ENCODE results near the gene RABAC1. TPM values are rescaled to one million over a fixed set of nuclear protein-coding genes. Genes with fewer than 3 reads are reported as not detected.

The RABAC1 gene
- total and polyA plus RNA-seq, 2 of the 13 experiments (the other 11 are each of a cell fraction or from before 2014, with no cell fraction given) = 37.4 to 74.0 TPM

DNA sequence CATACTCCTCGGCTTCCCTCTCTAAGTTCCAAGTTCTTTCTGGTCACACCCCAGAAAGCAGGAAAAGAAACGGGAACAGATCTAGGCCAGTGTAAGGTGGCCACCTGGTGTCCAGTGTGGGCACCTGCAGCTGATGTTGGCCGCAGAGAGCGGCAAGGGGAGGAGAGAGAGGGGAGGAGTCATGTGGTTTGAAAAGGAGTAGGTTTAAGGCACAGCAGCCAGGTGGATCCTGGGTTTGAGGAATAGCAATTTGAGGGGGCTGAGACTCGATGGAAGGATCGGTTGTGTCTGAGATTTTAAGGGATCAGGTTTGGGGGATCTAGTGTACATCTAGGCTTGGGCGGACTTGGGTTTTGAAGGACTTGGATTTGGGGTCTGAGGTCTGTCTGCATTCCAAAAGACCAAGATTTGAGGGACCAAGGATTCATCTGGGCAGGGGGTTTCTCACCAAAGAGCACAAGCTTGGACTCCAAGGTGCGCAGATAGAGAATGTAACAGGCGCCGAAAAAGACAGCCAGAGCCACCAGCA is 1.2 kb downstream of the RABAC1 start (continued):
- TF ChIP-seq, protein P1, sequence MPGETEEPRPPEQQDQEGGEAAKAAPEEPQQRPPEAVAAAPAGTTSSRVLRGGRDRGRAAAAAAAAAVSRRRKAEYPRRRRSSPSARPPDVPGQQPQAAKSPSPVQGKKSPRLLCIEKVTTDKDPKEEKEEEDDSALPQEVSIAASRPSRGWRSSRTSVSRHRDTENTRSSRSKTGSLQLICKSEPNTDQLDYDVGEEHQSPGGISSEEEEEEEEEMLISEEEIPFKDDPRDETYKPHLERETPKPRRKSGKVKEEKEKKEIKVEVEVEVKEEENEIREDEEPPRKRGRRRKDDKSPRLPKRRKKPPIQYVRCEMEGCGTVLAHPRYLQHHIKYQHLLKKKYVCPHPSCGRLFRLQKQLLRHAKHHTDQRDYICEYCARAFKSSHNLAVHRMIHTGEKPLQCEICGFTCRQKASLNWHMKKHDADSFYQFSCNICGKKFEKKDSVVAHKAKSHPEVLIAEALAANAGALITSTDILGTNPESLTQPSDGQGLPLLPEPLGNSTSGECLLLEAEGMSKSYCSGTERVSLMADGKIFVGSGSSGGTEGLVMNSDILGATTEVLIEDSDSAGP (CRISPR knock-in tag; IDR thresholded peaks at IDR 0.05; ENCODE audit: borderline replicate concordance) = no peak
- peak; percentile 11; the same call in 1 of the 2 replicates for TF ChIP-seq MED1 (CRISPR knock-in tag; IDR thresholded peaks at IDR 0.05)
- no peak for TF ChIP-seq RFXANK (CRISPR knock-in tag; IDR thresholded peaks at IDR 0.05)
- TF ChIP-seq SIN3B (IDR thresholded peaks at IDR 0.05; ENCODE audit: low read length) = no peak
- no peak for TF ChIP-seq STAT5B (CRISPR knock-in tag; IDR thresholded peaks at IDR 0.05)
- TF ChIP-seq, protein P2, sequence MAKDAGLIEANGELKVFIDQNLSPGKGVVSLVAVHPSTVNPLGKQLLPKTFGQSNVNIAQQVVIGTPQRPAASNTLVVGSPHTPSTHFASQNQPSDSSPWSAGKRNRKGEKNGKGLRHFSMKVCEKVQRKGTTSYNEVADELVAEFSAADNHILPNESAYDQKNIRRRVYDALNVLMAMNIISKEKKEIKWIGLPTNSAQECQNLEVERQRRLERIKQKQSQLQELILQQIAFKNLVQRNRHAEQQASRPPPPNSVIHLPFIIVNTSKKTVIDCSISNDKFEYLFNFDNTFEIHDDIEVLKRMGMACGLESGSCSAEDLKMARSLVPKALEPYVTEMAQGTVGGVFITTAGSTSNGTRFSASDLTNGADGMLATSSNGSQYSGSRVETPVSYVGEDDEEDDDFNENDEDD (CRISPR knock-in tag; IDR thresholded peaks at IDR 0.05; ENCODE audit: borderline replicate concordance) = peak; percentile 64; the same call in 1 of the 2 replicates
- TF ChIP-seq SMC3 (IDR thresholded peaks at IDR 0.05; ENCODE audit: low read length) = peak; percentile 49
- TF ChIP-seq PRMT3 (CRISPR knock-in tag; IDR thresholded peaks at IDR 0.05; ENCODE audit: borderline replicate concordance, low read depth) = no peak
- TF ChIP-seq ZNF839 (CRISPR knock-in tag; IDR thresholded peaks at IDR 0.05; ENCODE audit: borderline replicate concordance) = no peak
- TF ChIP-seq ZNF678 (CRISPR knock-in tag; IDR thresholded peaks at IDR 0.05) = no peak
- TF ChIP-seq STAG1 (CRISPR knock-in tag; IDR thresholded peaks at IDR 0.05) = peak; percentile 78
- TF ChIP-seq ZNF614 (CRISPR knock-in tag; IDR thresholded peaks at IDR 0.05; ENCODE audit: borderline replicate concordance) = no peak
- TF ChIP-seq, protein P3, sequence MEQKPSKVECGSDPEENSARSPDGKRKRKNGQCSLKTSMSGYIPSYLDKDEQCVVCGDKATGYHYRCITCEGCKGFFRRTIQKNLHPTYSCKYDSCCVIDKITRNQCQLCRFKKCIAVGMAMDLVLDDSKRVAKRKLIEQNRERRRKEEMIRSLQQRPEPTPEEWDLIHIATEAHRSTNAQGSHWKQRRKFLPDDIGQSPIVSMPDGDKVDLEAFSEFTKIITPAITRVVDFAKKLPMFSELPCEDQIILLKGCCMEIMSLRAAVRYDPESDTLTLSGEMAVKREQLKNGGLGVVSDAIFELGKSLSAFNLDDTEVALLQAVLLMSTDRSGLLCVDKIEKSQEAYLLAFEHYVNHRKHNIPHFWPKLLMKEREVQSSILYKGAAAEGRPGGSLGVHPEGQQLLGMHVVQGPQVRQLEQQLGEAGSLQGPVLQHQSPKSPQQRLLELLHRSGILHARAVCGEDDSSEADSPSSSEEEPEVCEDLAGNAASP (CRISPR knock-in tag; IDR thresholded peaks at IDR 0.05; ENCODE audit: borderline replicate concordance) = 0 out of 2 replicates have a peak, but pooled peaks have one; percentile 25
- no peak for TF ChIP-seq FOXO1 (CRISPR knock-in tag; IDR thresholded peaks at IDR 0.05)
- TF ChIP-seq ZNF781 (CRISPR knock-in tag; IDR thresholded peaks at IDR 0.05; ENCODE audit: borderline replicate concordance, not compliant biosample characterization) = no peak
- TF ChIP-seq, protein P4, sequence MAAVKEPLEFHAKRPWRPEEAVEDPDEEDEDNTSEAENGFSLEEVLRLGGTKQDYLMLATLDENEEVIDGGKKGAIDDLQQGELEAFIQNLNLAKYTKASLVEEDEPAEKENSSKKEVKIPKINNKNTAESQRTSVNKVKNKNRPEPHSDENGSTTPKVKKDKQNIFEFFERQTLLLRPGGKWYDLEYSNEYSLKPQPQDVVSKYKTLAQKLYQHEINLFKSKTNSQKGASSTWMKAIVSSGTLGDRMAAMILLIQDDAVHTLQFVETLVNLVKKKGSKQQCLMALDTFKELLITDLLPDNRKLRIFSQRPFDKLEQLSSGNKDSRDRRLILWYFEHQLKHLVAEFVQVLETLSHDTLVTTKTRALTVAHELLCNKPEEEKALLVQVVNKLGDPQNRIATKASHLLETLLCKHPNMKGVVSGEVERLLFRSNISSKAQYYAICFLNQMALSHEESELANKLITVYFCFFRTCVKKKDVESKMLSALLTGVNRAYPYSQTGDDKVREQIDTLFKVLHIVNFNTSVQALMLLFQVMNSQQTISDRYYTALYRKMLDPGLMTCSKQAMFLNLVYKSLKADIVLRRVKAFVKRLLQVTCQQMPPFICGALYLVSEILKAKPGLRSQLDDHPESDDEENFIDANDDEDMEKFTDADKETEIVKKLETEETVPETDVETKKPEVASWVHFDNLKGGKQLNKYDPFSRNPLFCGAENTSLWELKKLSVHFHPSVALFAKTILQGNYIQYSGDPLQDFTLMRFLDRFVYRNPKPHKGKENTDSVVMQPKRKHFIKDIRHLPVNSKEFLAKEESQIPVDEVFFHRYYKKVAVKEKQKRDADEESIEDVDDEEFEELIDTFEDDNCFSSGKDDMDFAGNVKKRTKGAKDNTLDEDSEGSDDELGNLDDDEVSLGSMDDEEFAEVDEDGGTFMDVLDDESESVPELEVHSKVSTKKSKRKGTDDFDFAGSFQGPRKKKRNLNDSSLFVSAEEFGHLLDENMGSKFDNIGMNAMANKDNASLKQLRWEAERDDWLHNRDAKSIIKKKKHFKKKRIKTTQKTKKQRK (IDR thresholded peaks at IDR 0.05; ENCODE audit: low read length) = 0 out of 2 replicates have a peak, but pooled peaks have one; percentile 13
- TF ChIP-seq ZNF564 (CRISPR knock-in tag; IDR thresholded peaks at IDR 0.05) = no peak
- TF ChIP-seq ZNF569 (CRISPR knock-in tag; IDR thresholded peaks at IDR 0.05; ENCODE audit: borderline replicate concordance) = no peak
- no peak for TF ChIP-seq ZNF672 (CRISPR knock-in tag; IDR thresholded peaks at IDR 0.05)
- 0 out of 2 replicates have a peak, but pooled peaks have one; percentile 28 for TF ChIP-seq GATAD1 (CRISPR knock-in tag; IDR thresholded peaks at IDR 0.05)
- no peak for TF ChIP-seq RBM39 (IDR thresholded peaks at IDR 0.05; ENCODE audit: low read depth, low read length, poor library complexity, severe bottlenecking)
- 0 out of 2 replicates have a peak, but pooled peaks have one; percentile 11 for TF ChIP-seq ZNF572 (CRISPR knock-in tag; IDR thresholded peaks at IDR 0.05)

Measured in HepG2 (cell line).